OCI-LY1 (cell line): ENCODE data around the gene RBM44.

Experiments used
- H2AFZ ChIP-seq: fragments of 200-600 bp; sonication (generic), shearing (Covaris generic); 2 replicates; pipeline ENCODE4 v1.6.0; 2014; ENCODE audit warnings: antibody characterized with exemption, mild to moderate bottlenecking, low read length
- H3F3A ChIP-seq: fragments of 200-600 bp; sonication (generic), shearing (Covaris generic); 2 replicates; pipeline ENCODE4 v1.6.0; 2014; ENCODE audit warnings: mild to moderate bottlenecking, antibody characterized with exemption, low read length, moderate library complexity; ENCODE audit not compliant: insufficient read depth
- H3K27ac ChIP-seq: fragments of 200-600 bp; sonication (generic); 2 replicates; pipeline ENCODE4 v1.5.1; 2014; ENCODE audit warnings: low read length, mixed run types, mild to moderate bottlenecking, low read depth; ENCODE audit not compliant: poor library complexity, severe bottlenecking
- H3K27me3 ChIP-seq: fragments of 200-600 bp; sonication (generic); 2 replicates; pipeline ENCODE4 v1.6.0; 2014; ENCODE audit warnings: antibody characterized with exemption, mild to moderate bottlenecking, low read length, moderate library complexity; ENCODE audit not compliant: insufficient read depth
- H3K36me3 ChIP-seq: fragments of 200-600 bp; sonication (generic); 2 replicates; pipeline ENCODE4 v1.6.1; 2014; ENCODE audit warnings: mild to moderate bottlenecking, antibody characterized with exemption, low read length, moderate library complexity, mixed read lengths; ENCODE audit not compliant: insufficient read depth
- H3K4me1 ChIP-seq: fragments of 200-600 bp; sonication (generic); 2 replicates; pipeline ENCODE4 v1.5.1; 2014; ENCODE audit warnings: mild to moderate bottlenecking, low read length, moderate library complexity; ENCODE audit not compliant: insufficient read depth, severe bottlenecking
- H3K4me2 ChIP-seq: fragments of 200-600 bp; sonication (generic), shearing (Covaris generic); 2 replicates; pipeline ENCODE4 v1.6.1; 2014; ENCODE audit warnings: low read length
- H3K4me3 ChIP-seq: fragments of 200-600 bp; sonication (generic); 2 replicates; pipeline ENCODE4 v1.5.1; 2014; ENCODE audit warnings: low read length, low read depth, mild to moderate bottlenecking, mixed read lengths; ENCODE audit not compliant: poor library complexity, severe bottlenecking
- H3K79me2 ChIP-seq: fragments of 200-600 bp; shearing (Covaris generic); 2 replicates; pipeline ENCODE4 v1.6.1; 2016; ENCODE audit warnings: mixed run types, low read length, mixed read lengths; ENCODE audit not compliant: insufficient read depth
- H3K9ac ChIP-seq: fragments of 200-600 bp; sonication (generic), shearing (Covaris generic); 2 replicates; pipeline ENCODE4 v1.6.1; 2014; ENCODE audit warnings: mild to moderate bottlenecking, low read length, mixed read lengths
- H3K9me2 ChIP-seq: fragments of 200-600 bp; sonication (generic), shearing (Covaris generic); 2 replicates; pipeline ENCODE4 v1.6.1; 2014; ENCODE audit warnings: low read depth, mild to moderate bottlenecking, low read length, mixed read lengths
- H3K9me3 ChIP-seq: fragments of 200-600 bp; shearing (Covaris generic); 2 replicates; pipeline ENCODE4 v1.6.1; 2014; ENCODE audit warnings: low read length, mixed read lengths
- H4K20me1 ChIP-seq: fragments of 200-600 bp; sonication (generic), shearing (Covaris generic); 2 replicates; pipeline ENCODE4 v1.6.0; 2016; ENCODE audit warnings: mild to moderate bottlenecking, low read length; ENCODE audit not compliant: insufficient read depth
- EZH2 ChIP-seq: fragments of 200-600 bp; sonication (generic), shearing (Covaris generic); IDR thresholded peaks from 2 replicates; pipeline ENCODE4 v1.8.0; 2017; ENCODE audit warnings: borderline replicate concordance, mixed run types, mild to moderate bottlenecking, antibody characterized with exemption, low read length, moderate library complexity, mixed read lengths
- TF ChIP-seq, protein P1 (sequence below): fragments of 200-600 bp; sonication (generic), shearing (Covaris generic); IDR thresholded peaks from 2 replicates; pipeline ENCODE4 v1.5.1; 2017; ENCODE audit warnings: mild to moderate bottlenecking, antibody characterized with exemption, low read length, moderate library complexity, mixed read lengths

RBM44 gene

DNA sequence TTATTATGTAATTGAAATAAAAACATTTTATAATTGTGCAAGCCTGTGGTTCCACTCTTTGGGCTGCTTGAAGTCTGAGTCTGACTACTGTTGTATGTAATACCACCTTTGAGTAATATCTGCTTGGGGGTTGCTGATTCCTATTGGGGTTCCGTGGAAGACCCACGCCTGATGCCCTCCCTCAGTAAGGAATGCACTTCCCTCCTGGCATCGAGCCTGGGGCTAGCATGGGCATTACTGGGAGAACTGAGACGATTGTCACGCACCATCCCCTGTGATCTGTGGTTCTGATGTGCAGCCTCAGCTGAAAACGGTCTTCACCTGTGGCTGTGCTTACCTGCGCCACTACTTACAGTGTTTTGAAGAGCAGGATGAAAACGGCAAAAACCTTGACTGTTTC lies 32.7 kb upstream of the RBM44 start:
- Histone ChIP-seq H3K79me2 (no peaks in the 10 kb centered on the region), H3K9ac (no peak overlapping the region), H3K4me1 (no peaks in the 10 kb centered on the region), H3K9me2 (no peaks in the 10 kb centered on the region), H3K27ac (no peak overlapping the region), H3K36me3 (peaks cover 45% of the 10 kb centered on the region), H2AFZ (no peak overlapping the region), H3K9me3 (no peaks in the 10 kb centered on the region), H3K4me2 (no peak overlapping the region), H3K4me3 (no peak overlapping the region), H3F3A (no peaks in the 10 kb centered on the region), H4K20me1 (no peaks in the 10 kb centered on the region), H3K27me3 (no peaks in the 10 kb centered on the region)
- TF ChIP-seq, protein P1, sequence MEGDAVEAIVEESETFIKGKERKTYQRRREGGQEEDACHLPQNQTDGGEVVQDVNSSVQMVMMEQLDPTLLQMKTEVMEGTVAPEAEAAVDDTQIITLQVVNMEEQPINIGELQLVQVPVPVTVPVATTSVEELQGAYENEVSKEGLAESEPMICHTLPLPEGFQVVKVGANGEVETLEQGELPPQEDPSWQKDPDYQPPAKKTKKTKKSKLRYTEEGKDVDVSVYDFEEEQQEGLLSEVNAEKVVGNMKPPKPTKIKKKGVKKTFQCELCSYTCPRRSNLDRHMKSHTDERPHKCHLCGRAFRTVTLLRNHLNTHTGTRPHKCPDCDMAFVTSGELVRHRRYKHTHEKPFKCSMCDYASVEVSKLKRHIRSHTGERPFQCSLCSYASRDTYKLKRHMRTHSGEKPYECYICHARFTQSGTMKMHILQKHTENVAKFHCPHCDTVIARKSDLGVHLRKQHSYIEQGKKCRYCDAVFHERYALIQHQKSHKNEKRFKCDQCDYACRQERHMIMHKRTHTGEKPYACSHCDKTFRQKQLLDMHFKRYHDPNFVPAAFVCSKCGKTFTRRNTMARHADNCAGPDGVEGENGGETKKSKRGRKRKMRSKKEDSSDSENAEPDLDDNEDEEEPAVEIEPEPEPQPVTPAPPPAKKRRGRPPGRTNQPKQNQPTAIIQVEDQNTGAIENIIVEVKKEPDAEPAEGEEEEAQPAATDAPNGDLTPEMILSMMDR, result no peak
- TF ChIP-seq EZH2, result no peak

DNA sequence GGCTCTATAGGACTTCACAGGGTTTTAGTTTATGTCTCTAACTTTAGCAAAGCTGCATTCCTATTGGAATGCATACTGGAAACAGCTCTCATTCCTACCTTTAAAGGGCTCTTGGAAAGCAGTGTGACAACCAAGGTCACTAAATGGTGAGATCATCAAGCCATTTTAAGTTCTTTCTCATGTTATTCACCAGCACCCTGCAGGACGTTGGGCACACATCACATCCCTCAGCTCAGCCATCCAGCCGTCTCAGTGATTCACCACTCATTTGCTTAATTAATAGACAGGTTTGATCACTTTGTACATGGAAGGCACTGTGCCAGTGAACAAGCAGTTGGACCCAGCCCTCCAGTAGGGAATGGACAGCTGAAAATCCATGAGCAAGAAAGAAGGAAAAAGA lies 32.2 kb upstream of the RBM44 start:
- no peak overlapping the region for H3K9ac ChIP-seq
- no peaks in the 10 kb centered on the region for H3K4me1 ChIP-seq
- H3K27ac ChIP-seq, result no peak overlapping the region
- no peak overlapping the region for H3K4me2 ChIP-seq
- no peaks in the 10 kb centered on the region for H3F3A ChIP-seq
- no peaks in the 10 kb centered on the region for H3K9me2 ChIP-seq
- no peaks in the 10 kb centered on the region for H4K20me1 ChIP-seq
- H3K4me3 ChIP-seq, result no peak overlapping the region
- no peak for TF ChIP-seq EZH2
- TF ChIP-seq, protein P1, result no peak
- no peaks in the 10 kb centered on the region for H3K27me3 ChIP-seq
- no peaks in the 10 kb centered on the region for H3K9me3 ChIP-seq
- H3K79me2 ChIP-seq, result no peaks in the 10 kb centered on the region
- H3K36me3 ChIP-seq, result peaks cover 43% of the 10 kb centered on the region
- no peak overlapping the region for H2AFZ ChIP-seq

DNA sequence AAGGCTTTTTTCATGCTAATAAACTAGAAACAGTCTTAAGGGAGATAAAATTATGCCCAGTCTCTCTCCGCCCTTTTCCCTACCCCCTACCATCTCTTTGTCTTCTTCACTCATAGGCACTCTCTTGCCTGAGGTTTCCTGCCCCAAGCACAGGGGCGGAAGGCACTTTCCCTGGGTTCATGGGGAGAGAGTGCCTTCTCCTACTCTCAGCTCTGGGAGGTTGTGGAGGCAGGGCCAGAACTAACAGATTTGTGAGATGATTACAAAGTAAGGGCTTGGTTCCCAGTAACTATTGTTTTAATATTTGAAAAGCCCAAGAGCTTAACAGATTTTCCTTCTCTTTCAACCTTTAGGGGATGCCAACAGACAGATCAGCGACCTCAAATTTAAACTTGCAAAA lies 26.1 kb upstream of the RBM44 start:
- no peak for TF ChIP-seq EZH2
- TF ChIP-seq, protein P1, result no peak
- no peaks in the 10 kb centered on the region for H3K4me1 ChIP-seq
- no peaks in the 10 kb centered on the region for H3F3A ChIP-seq
- H2AFZ ChIP-seq, result no peak overlapping the region
- no peaks in the 10 kb centered on the region for H3K9me2 ChIP-seq
- H4K20me1 ChIP-seq, result no peaks in the 10 kb centered on the region
- no peaks in the 10 kb centered on the region for H3K79me2 ChIP-seq
- H3K4me3 ChIP-seq, result no peak overlapping the region
- H3K36me3 ChIP-seq, result peaks cover 47% of the 10 kb centered on the region
- H3K9ac ChIP-seq, result no peak overlapping the region
- no peaks in the 10 kb centered on the region for H3K9me3 ChIP-seq
- H3K27me3 ChIP-seq, result no peaks in the 10 kb centered on the region
- no peak overlapping the region for H3K27ac ChIP-seq
- no peak overlapping the region for H3K4me2 ChIP-seq
